Lower leg skin (tissue), 4 donors: ENCODE measurements around the gene SLC35A3. TPM values are rescaled to one million over a fixed set of nuclear protein-coding genes. Genes with fewer than 3 reads are reported as not detected.

ENCODE experiments used
- DNase-seq, 2 donors: peaks; one replicate each; pipeline ENCODE4 v3.0.0-alpha.2; 2019; ENCODE audit warnings: low spot score in 2 of 2
- H3K4me3 ChIP-seq: fragments of 200-600 bp; sonication (generic); 2 replicates; pipeline ENCODE4 v1.5.1; 2017; ENCODE audit warnings: mild to moderate bottlenecking, low read depth; ENCODE audit not compliant: poor library complexity, severe bottlenecking
- CTCF ChIP-seq, 3 donors: fragments of 450-650 bp; IDR thresholded peaks; one replicate each; pipeline ENCODE4 v1.5.1; 2016; ENCODE audit warnings: antibody characterized with exemption in 3 of 3, mild to moderate bottlenecking in 3 of 3, moderate library complexity in 2 of 3
- POLR2A ChIP-seq, 2 donors: fragments of 450-650 bp; IDR thresholded peaks; one replicate each; pipeline ENCODE4 v1.6.1; 2016 to 2017; ENCODE audit warnings: antibody characterized with exemption in 2 of 2, mild to moderate bottlenecking in 1 of 2, moderate library complexity in 1 of 2
- whole genome bisulfite sequencing, 2 donors: methylation state at CpG; one replicate each; pipeline ENCODE4 v1.1.5; 2018; 5-methylcytosine and 5-hydroxymethylcytosine counted together
- intact Hi-C: fragments of 100-400 bp; cut with DNase I; formaldehyde crosslinking; loops from one replicate; pipeline ENCODE4 v1.15.0; 2023; ENCODE audit warnings: low total_unique reads
- total RNA-seq, 4 donors: library from RNA; depleted of rRNA; stranded (reverse); fragments of >200 nt; gene quantifications; one replicate each; pipeline ENCODE4 v1.1.0, GENCODE V29; 2016

SLC35A3 gene
- total RNA-seq, 4 donors from 2014 or later: 19.6 to 23.9 (median 22.4) TPM

- intact Hi-C loops: no loop called here
- TF ChIP-seq POLR2A (IDR thresholded peaks at IDR 0.05): no peak
- TF ChIP-seq CTCF (IDR thresholded peaks at IDR 0.05): no peak
- no peak overlapping the region for H3K4me3 ChIP-seq
- DNase-seq: no peak
Observed at GRCh38 chr1:99979091-99979490, 9.3 kb downstream of the SLC35A3 start.

DNA sequence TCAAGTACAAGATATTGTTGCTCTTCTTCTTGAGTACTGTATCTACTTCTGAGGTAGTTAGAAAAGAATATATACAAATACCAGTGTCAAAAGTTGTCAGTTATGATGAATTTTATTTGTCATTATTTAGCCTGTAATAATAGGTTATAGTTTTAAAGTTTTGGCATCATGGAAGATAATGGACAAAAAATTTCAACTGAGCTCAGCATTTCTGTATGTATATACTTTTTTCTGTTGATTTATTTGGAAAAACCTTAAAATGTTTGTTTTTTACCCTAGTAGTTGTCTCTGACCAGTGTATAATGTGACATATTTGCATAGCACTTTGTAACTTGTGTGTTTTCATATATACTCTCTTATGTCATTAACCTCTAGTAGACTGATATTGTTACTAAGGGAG, 11.1 kb downstream of the SLC35A3 start:
- H3K4me3 ChIP-seq: no peak overlapping the region
- TF ChIP-seq CTCF (IDR thresholded peaks at IDR 0.05) (no peak), POLR2A (IDR thresholded peaks at IDR 0.05) (no peak)
- intact Hi-C loops: no loop called here
- DNase-seq: no peak

- 91 to 93% methylated on average over 2 of the region's 2 CpGs for WGBS, 2 donors
- no peak overlapping the region for H3K4me3 ChIP-seq
- intact Hi-C loops: no loop called here
- DNase-seq: no peak
- TF ChIP-seq CTCF (IDR thresholded peaks at IDR 0.05): no peak
- TF ChIP-seq POLR2A (IDR thresholded peaks at IDR 0.05): no peak
Observed at GRCh38 chr1:99986656-99987225, 16.9 kb downstream of the SLC35A3 start.

GRCh38 chr1:99988210-99988765, 18.5 kb downstream of the SLC35A3 start:
- TF ChIP-seq CTCF (IDR thresholded peaks at IDR 0.05) (no peak), POLR2A (IDR thresholded peaks at IDR 0.05) (no peak)
- no peak overlapping the region for H3K4me3 ChIP-seq
- no peak for DNase-seq
- intact Hi-C loops: no loop called here
- 82 to 89% methylated on average over 1 of the region's 1 CpG for WGBS, 2 donors

DNA sequence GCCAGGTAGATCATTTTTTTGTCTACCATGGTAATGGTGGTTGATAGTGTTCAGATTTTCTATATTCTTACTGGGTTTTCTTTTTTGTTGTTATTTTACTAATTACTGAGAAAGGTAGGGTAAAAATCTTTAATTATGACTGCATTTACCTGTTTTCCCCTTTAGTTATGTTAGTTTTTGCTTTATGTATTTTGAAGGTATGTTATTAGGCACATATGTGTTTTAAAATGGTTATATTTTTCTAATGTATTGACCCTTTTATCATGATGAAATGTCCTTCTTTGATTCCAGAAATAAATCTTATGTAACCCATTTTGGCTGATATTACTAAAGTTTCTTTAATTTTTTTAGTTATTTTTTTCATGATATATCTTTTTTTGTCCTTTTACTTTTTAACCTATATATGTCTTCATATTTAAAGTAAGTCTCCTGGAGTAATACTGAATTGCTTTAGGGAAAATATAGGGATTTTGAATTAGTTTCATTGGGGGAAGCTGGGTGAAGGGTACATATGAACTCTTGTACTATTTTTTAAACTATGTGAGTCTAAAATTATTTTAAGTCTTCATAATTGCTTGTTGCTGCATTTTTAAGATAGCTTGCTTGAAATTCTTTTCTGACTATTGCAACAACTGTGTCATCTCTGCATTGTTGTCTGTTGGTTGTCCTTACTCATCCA, 22.4 kb downstream of the SLC35A3 start:
- no peak for DNase-seq
- H3K4me3 ChIP-seq: no peak overlapping the region
- TF ChIP-seq POLR2A (IDR thresholded peaks at IDR 0.05): no peak
- TF ChIP-seq CTCF (IDR thresholded peaks at IDR 0.05): no peak
- intact Hi-C loops: no loop called here
